Cardiac muscle cell (in vitro differentiated cells and primary cell): Measurements from ENCODE around the gene RBM25. TPM values are rescaled to one million over a fixed set of nuclear protein-coding genes. Genes with fewer than 3 reads are reported as not detected.
A peak's percentile ranks its signal among the peaks of the same experiment; 100 is the strongest.
"Not testable (repeated sequence)": the region's sequence is repeated elsewhere in the genome, so short reads cannot be mapped to it uniquely, and the experiment has no call there.

Source experiments
- DNase-seq, 2 donors: peaks; one replicate each; pipeline versions ENCODE4 v3.0.0 to v3.0.0-alpha.2; 2010 to 2017; ENCODE audit warnings: low read depth in 1 of 2, low spot score in 1 of 2
- H3K27ac ChIP-seq: fragments of 200-600 bp; sonication (generic); 2 replicates; pipeline ENCODE4 v1.5.1; 2016
- H3K27me3 ChIP-seq: fragments of 200-600 bp; sonication (generic); 2 replicates; pipeline ENCODE4 v1.6.0; 2016; ENCODE audit warnings: control low read depth
- H3K36me3 ChIP-seq: fragments of 200-600 bp; sonication (generic); 2 replicates; pipeline ENCODE4 v1.5.1; 2016; ENCODE audit warnings: control low read depth
- H3K4me1 ChIP-seq: fragments of 200-600 bp; sonication (generic); 2 replicates; pipeline ENCODE4 v1.8.1; 2017; ENCODE audit warnings: low read depth, mild to moderate bottlenecking, mixed run types
- H3K4me3 ChIP-seq: fragments of 200-600 bp; sonication (generic); 2 replicates; pipeline ENCODE4 v1.5.1; 2016; ENCODE audit warnings: mild to moderate bottlenecking
- H3K9me3 ChIP-seq: fragments of 200-600 bp; sonication (generic); 2 replicates; pipeline ENCODE4 v1.5.1; 2017; ENCODE audit warnings: low read depth, mild to moderate bottlenecking, control low read depth
- CTCF ChIP-seq: IDR thresholded peaks from 2 replicates; pipeline ENCODE4 v1.5.1; 2012; ENCODE audit warnings: low read depth, mild to moderate bottlenecking, low read length
- polyA plus RNA-seq: library from polyadenylated mRNA; unstranded; fragments of >200 nt; fragmentation: Nextera tagmentation; extraction: Ambion mirVana; gene quantifications from 2 replicates; pipeline ENCODE4 v1.2.1, GENCODE V29; 2016
- total RNA-seq: library from RNA; depleted of rRNA; stranded (reverse); fragments of >200 nt; gene quantifications from 2 replicates; pipeline ENCODE4 v1.2.3, GENCODE V29; 2016

RBM25 gene
- total and polyA plus RNA-seq, 2 experiments from 2014 or later, result 65.6 to 66.8 TPM

GRCh38 chr14:73153272-73153671 lies 94.9 kb downstream of the RBM25 start:
- TF ChIP-seq CTCF, result no peak
- Histone ChIP-seq H3K9me3 (no peaks in the 10 kb centered on the region), H3K4me1 (no peaks in the 10 kb centered on the region), H3K36me3 (peaks cover 17% of the 10 kb centered on the region), H3K27ac (no peak overlapping the region), H3K27me3 (no peaks in the 10 kb centered on the region), H3K4me3 (no peak overlapping the region)
- peak in 1 of 2 donors; percentile 49 for DNase-seq

- Histone ChIP-seq H3K4me1 (no peaks in the 10 kb centered on the region), H3K27ac (no peak overlapping the region), H3K27me3 (no peaks in the 10 kb centered on the region), H3K36me3 (peaks cover 18% of the 10 kb centered on the region), H3K4me3 (no peak overlapping the region), H3K9me3 (no peaks in the 10 kb centered on the region)
- TF ChIP-seq CTCF, result no peak
- DNase-seq, result no peak
Measured at GRCh38 chr14:73162251-73162650, 103.9 kb downstream of the RBM25 start.

- Histone ChIP-seq H3K4me1 (no peaks in the 10 kb centered on the region), H3K27ac (no peak overlapping the region), H3K27me3 (no peaks in the 10 kb centered on the region), H3K9me3 (no peaks in the 10 kb centered on the region), H3K4me3 (no peak overlapping the region), H3K36me3 (peaks cover 17% of the 10 kb centered on the region)
- TF ChIP-seq CTCF, result no peak
- DNase-seq, result no peak
Measured at GRCh38 chr14:73166399-73166798, 108.1 kb downstream of the RBM25 start.

GRCh38 chr14:73167727-73168126 lies 109.4 kb downstream of the RBM25 start:
- no peak for TF ChIP-seq CTCF
- no peaks in the 10 kb centered on the region for H3K9me3 ChIP-seq
- H3K27me3 ChIP-seq, result no peaks in the 10 kb centered on the region
- H3K27ac ChIP-seq, result no peak overlapping the region
- no peak overlapping the region for H3K4me3 ChIP-seq
- H3K36me3 ChIP-seq, result peaks cover 27% of the 10 kb centered on the region
- H3K4me1 ChIP-seq, result no peaks in the 10 kb centered on the region
- no peak for DNase-seq

GRCh38 chr14:73168274-73168673 lies 109.9 kb downstream of the RBM25 start:
- Histone ChIP-seq H3K36me3 (peaks cover 27% of the 10 kb centered on the region), H3K4me3 (no peak overlapping the region), H3K4me1 (no peaks in the 10 kb centered on the region), H3K27me3 (no peaks in the 10 kb centered on the region), H3K9me3 (no peaks in the 10 kb centered on the region), H3K27ac (no peak overlapping the region)
- DNase-seq, result no peak
- TF ChIP-seq CTCF, result no peak

GRCh38 chr14:73168691-73169090 lies 110.4 kb downstream of the RBM25 start:
- TF ChIP-seq CTCF, result no peak
- peaks cover 30% of the 10 kb centered on the region for H3K36me3 ChIP-seq
- DNase-seq, result no peak

GRCh38 chr14:73169855-73170254 lies 111.5 kb downstream of the RBM25 start:
- H3K27me3 ChIP-seq, DNase-seq, H3K4me3 ChIP-seq, H3K9me3 ChIP-seq, H3K27ac ChIP-seq, H3K4me1 ChIP-seq: not testable (repeated sequence)
- peaks cover 38% of the 10 kb centered on the region for H3K36me3 ChIP-seq

More at GRCh38 chr14:73168691-73169090, 110.4 kb downstream of the RBM25 start:
- Histone ChIP-seq H3K27ac (no peak overlapping the region), H3K4me3 (no peak overlapping the region), H3K27me3 (no peaks in the 10 kb centered on the region), H3K4me1 (no peaks in the 10 kb centered on the region), H3K9me3 (no peaks in the 10 kb centered on the region)
